Trophoblast cell (in vitro differentiated cells and primary cell): ENCODE data around the gene MRPL49.
"Not testable (repeated sequence)": the region's sequence is repeated elsewhere in the genome, so short reads cannot be mapped to it uniquely, and the experiment has no call there.

ENCODE experiments used
- DNase-seq, 2 donors: peaks; one replicate each; pipeline ENCODE4 v3.0.0-alpha.2; 2016
- H2AFZ ChIP-seq: 2 replicates; pipeline ENCODE4 v1.6.1; 2013; ENCODE audit warnings: low read length, moderate library complexity, mild to moderate bottlenecking; ENCODE audit not compliant: insufficient read depth, poor library complexity
- H2AK5ac ChIP-seq: 2 replicates; pipeline ENCODE4 v1.6.1; 2013; ENCODE audit warnings: mild to moderate bottlenecking, low read length
- H2BK120ac ChIP-seq: 2 replicates; pipeline ENCODE4 v1.6.1; 2013; ENCODE audit warnings: low read length, mild to moderate bottlenecking, moderate library complexity; ENCODE audit not compliant: insufficient read depth, poor library complexity
- H2BK12ac ChIP-seq: 2 replicates; pipeline ENCODE4 v1.6.1; 2013; ENCODE audit warnings: mild to moderate bottlenecking, low read length, moderate library complexity
- H2BK5ac ChIP-seq: 2 replicates; pipeline ENCODE4 v1.6.1; 2013; ENCODE audit warnings: low read length, low read depth, moderate library complexity, mild to moderate bottlenecking; ENCODE audit not compliant: poor library complexity
- H3K14ac ChIP-seq: 2 replicates; pipeline ENCODE4 v1.6.1; 2013; ENCODE audit warnings: mild to moderate bottlenecking, low read length
- H3K18ac ChIP-seq: 2 replicates; pipeline ENCODE4 v1.6.1; 2013; ENCODE audit warnings: mild to moderate bottlenecking, low read length
- H3K23ac ChIP-seq: 2 replicates; pipeline ENCODE4 v1.6.1; 2013; ENCODE audit warnings: low read length
- H3K27ac ChIP-seq: 2 replicates; pipeline ENCODE4 v1.5.1; 2013; ENCODE audit warnings: low read depth, mild to moderate bottlenecking, inconsistent platforms, low read length, moderate library complexity
- H3K27me3 ChIP-seq: 2 replicates; pipeline ENCODE4 v1.6.1; 2013; ENCODE audit warnings: inconsistent platforms, mild to moderate bottlenecking, low read length, moderate library complexity; ENCODE audit not compliant: insufficient read depth
- H3K36me3 ChIP-seq, 2 experiments: 1 replicate in 1 of 2; 2 replicates in 1 of 2; pipeline ENCODE4 v1.6.1; 2013; ENCODE audit warnings: low read length in 2 of 2, mild to moderate bottlenecking in 2 of 2, moderate library complexity in 1 of 2; ENCODE audit not compliant: insufficient read depth in 2 of 2, control insufficient read depth in 1 of 2
- H3K4ac ChIP-seq: 2 replicates; pipeline ENCODE4 v1.6.1; 2013; ENCODE audit warnings: low read depth, mild to moderate bottlenecking, low read length, moderate library complexity
- H3K4me1 ChIP-seq, 2 experiments: 1 replicate in 1 of 2; 2 replicates in 1 of 2; pipeline ENCODE4 v1.6.1; 2013; ENCODE audit warnings: low read length in 2 of 2, mild to moderate bottlenecking in 2 of 2, moderate library complexity in 1 of 2; ENCODE audit not compliant: insufficient read depth in 2 of 2, control insufficient read depth in 1 of 2
- H3K4me2 ChIP-seq: 2 replicates; pipeline ENCODE4 v1.6.1; 2013; ENCODE audit warnings: inconsistent platforms, mild to moderate bottlenecking, low read length, moderate library complexity
- H3K4me3 ChIP-seq: 2 replicates; pipeline ENCODE4 v1.5.1; 2013; ENCODE audit warnings: mild to moderate bottlenecking, low read depth, low read length, inconsistent platforms
- H3K79me1 ChIP-seq: one replicate; pipeline ENCODE4 v1.6.1; 2013; ENCODE audit warnings: low read length
- H3K79me2 ChIP-seq: 2 replicates; pipeline ENCODE4 v1.6.1; 2013; ENCODE audit warnings: low read length, mild to moderate bottlenecking; ENCODE audit not compliant: control insufficient read depth, insufficient read depth, poor library complexity
- H3K9ac ChIP-seq: 2 replicates; pipeline ENCODE4 v1.6.1; 2013; ENCODE audit warnings: mild to moderate bottlenecking, low read length
- H3K9me3 ChIP-seq: 2 replicates; pipeline ENCODE4 v1.6.1; 2013; ENCODE audit warnings: low read depth, mild to moderate bottlenecking, control low read depth, inconsistent platforms, low read length; ENCODE audit not compliant: insufficient read depth
- H4K12ac ChIP-seq: 2 replicates; pipeline ENCODE4 v1.6.1; 2013; ENCODE audit warnings: low read depth, mild to moderate bottlenecking, low read length, moderate library complexity
- H4K8ac ChIP-seq: 2 replicates; pipeline ENCODE4 v1.6.1; 2013; ENCODE audit warnings: low read depth, mild to moderate bottlenecking, low read length, moderate library complexity
- H4K91ac ChIP-seq: one replicate; pipeline ENCODE4 v1.6.1; 2013; ENCODE audit warnings: low read depth, mild to moderate bottlenecking, low read length, moderate library complexity
- WGBS: extraction: QIAGEN DNeasy Blood & Tissue Kit; methylation state at CpG from one replicate; pipeline ENCODE4 v1.1.7; 2013; ENCODE audit warnings: missing lambda C conversion rate; ENCODE audit not compliant: insufficient read length, insufficient coverage; ENCODE audit errors: extremely low coverage; 5-methylcytosine and 5-hydroxymethylcytosine counted together

Gene MRPL49

GRCh38 chr11:65117206-65118096, 4.7 kb upstream of the MRPL49 start, which contains the start of gene ZNHIT2:
Gene ZNHIT2 (minus strand): TSS chr11:65117701. CDS start chr11:65117653, 48 bp downstream.
- DNase-seq, result peak; percentile 99 to 100
- Histone ChIP-seq H4K12ac (peak within 1 kb of the TSS; percentile 94), H3K27me3 (no peaks in the 10 kb centered on the region), H3K9me3 (no peaks in the 10 kb centered on the region), H3K4me2 (peak within 1 kb of the TSS; percentile 90), H2BK12ac (no peak within 1 kb of the TSS), H3K4me3 (peak within 1 kb of the TSS; percentile 86), H2BK5ac (peak within 1 kb of the TSS; percentile 12), H3K36me3 (peaks cover 38 to 47% of the 10 kb centered on the region in 2 experiments), H3K23ac (no peak within 1 kb of the TSS), H3K4me1 (peaks cover 14 to 19% of the 10 kb centered on the region in 2 experiments), H3K27ac (peak within 1 kb of the TSS; percentile 63), H3K14ac (peak within 1 kb of the TSS; percentile 78), H2AFZ (peak within 1 kb of the TSS; percentile 82), H4K91ac (peak within 1 kb of the TSS; percentile 74), H3K9ac (peak within 1 kb of the TSS; percentile 93), H2BK120ac (peak within 1 kb of the TSS; percentile 40), H3K18ac (peak within 1 kb of the TSS; percentile 50), H3K79me1 (peaks cover 19% of the 10 kb centered on the region), H3K79me2 (peaks cover 26% of the 10 kb centered on the region), H3K4ac (peak within 1 kb of the TSS; percentile 74), H2AK5ac (peak within 1 kb of the TSS; percentile 73), H4K8ac (peak within 1 kb of the TSS; percentile 95)
- no CpG with 5 or more reads among the region's 89 CpGs for WGBS

GRCh38 chr11:65118097-65118837, 3.9 kb upstream of the MRPL49 start:
- no peak overlapping the region for H3K27ac ChIP-seq
- no peak overlapping the region for H3K23ac ChIP-seq
- H4K91ac ChIP-seq, result no peak overlapping the region
- H3K4me2 ChIP-seq, result no peak overlapping the region
- H3K9ac ChIP-seq, result no peak overlapping the region
- H3K79me2 ChIP-seq, result peaks cover 21% of the 10 kb centered on the region
- H3K36me3 ChIP-seq, result peaks cover 38 to 47% of the 10 kb centered on the region in 2 experiments
- H3K18ac ChIP-seq, result no peak overlapping the region
- no peak overlapping the region for H2BK5ac ChIP-seq
- no peak overlapping the region for H2AK5ac ChIP-seq
- H3K4me3 ChIP-seq, result no peak overlapping the region
- H3K4ac ChIP-seq, result no peak overlapping the region
- H3K14ac ChIP-seq, result no peak overlapping the region
- peaks cover 15% of the 10 kb centered on the region for H3K79me1 ChIP-seq
- no peak overlapping the region for H2BK12ac ChIP-seq
- H2BK120ac ChIP-seq, result no peak overlapping the region
- WGBS, result no CpG with 5 or more reads among the region's 18 CpGs
- DNase-seq, result no peak
- H3K4me1 ChIP-seq, result peaks cover 10 to 16% of the 10 kb centered on the region in 2 experiments
- no peaks in the 10 kb centered on the region for H3K27me3 ChIP-seq
- peak overlapping the region; percentile 37 for H4K8ac ChIP-seq
- H4K12ac ChIP-seq, result no peak overlapping the region
- no peak overlapping the region for H2AFZ ChIP-seq
- no peaks in the 10 kb centered on the region for H3K9me3 ChIP-seq

- H3K36me3 ChIP-seq, result peaks cover 39 to 47% of the 10 kb centered on the region in 2 experiments
- H2BK120ac ChIP-seq, H3K9ac ChIP-seq, H2AK5ac ChIP-seq, H3K27ac ChIP-seq, H3K14ac ChIP-seq, H3K27me3 ChIP-seq, H2BK5ac ChIP-seq, H3K9me3 ChIP-seq, H3K4me2 ChIP-seq, DNase-seq, H4K12ac ChIP-seq, H4K8ac ChIP-seq, H3K4ac ChIP-seq, H3K4me3 ChIP-seq, H2BK12ac ChIP-seq, H2AFZ ChIP-seq, H4K91ac ChIP-seq, H3K18ac ChIP-seq, H3K23ac ChIP-seq: not testable (repeated sequence)
- peaks cover 15% of the 10 kb centered on the region for H3K79me1 ChIP-seq
- H3K79me2 ChIP-seq, result peaks cover 21% of the 10 kb centered on the region
- no CpG with 5 or more reads among the region's 18 CpGs for WGBS
- H3K4me1 ChIP-seq, result peaks cover 8 to 13% of the 10 kb centered on the region in 2 experiments
Measured at GRCh38 chr11:65118891-65119669, 3.0 kb upstream of the MRPL49 start.

GRCh38 chr11:65119670-65119995, 2.5 kb upstream of the MRPL49 start:
- H3K79me2 ChIP-seq, result peaks cover 21% of the 10 kb centered on the region
- H3K4me1 ChIP-seq, result peaks cover 8 to 13% of the 10 kb centered on the region in 2 experiments
- no peak overlapping the region for H2AK5ac ChIP-seq
- H3K23ac ChIP-seq, result no peak overlapping the region
- H2BK12ac ChIP-seq, result no peak overlapping the region
- DNase-seq, result no peak
- H3K79me1 ChIP-seq, result peaks cover 15% of the 10 kb centered on the region
- H2AFZ ChIP-seq, result no peak overlapping the region
- no peak overlapping the region for H3K4me3 ChIP-seq
- H3K9me3 ChIP-seq, result no peaks in the 10 kb centered on the region
- H4K8ac ChIP-seq, result no peak overlapping the region
- H3K18ac ChIP-seq, result no peak overlapping the region
- no peaks in the 10 kb centered on the region for H3K27me3 ChIP-seq
- no peak overlapping the region for H4K12ac ChIP-seq
- H3K9ac ChIP-seq, result no peak overlapping the region
- no peak overlapping the region for H2BK5ac ChIP-seq
- H3K4me2 ChIP-seq, result no peak overlapping the region
- no peak overlapping the region for H3K14ac ChIP-seq
- no peak overlapping the region for H4K91ac ChIP-seq
- no peak overlapping the region for H3K27ac ChIP-seq
- peaks cover 42 to 50% of the 10 kb centered on the region in 2 experiments for H3K36me3 ChIP-seq
- no peak overlapping the region for H3K4ac ChIP-seq
- no peak overlapping the region for H2BK120ac ChIP-seq
